Measurements from ENCODE around the gene MTG2. TPM values are rescaled to one million over a fixed set of nuclear protein-coding genes. Genes with fewer than 3 reads are reported as not detected.

Gene MTG2
- total RNA-seq, 1 experiment from 2014 or later, result 56.8 TPM

DNA sequence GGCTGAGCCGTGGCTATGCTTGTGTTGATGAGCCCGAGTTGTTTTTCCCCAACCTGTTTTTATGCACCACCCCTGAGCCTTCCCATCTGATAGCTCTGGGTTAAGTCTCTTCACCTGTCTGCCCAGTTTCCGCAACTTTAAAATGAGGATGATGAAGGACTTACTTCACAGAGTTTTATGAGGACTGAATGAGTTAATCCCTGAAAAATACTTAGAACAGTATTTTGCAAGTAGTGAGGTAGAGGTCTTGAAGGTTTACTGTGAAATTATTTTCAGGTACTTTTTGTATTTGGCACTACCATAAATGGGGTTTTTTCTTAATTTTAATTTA lies 3.2 kb downstream of the MTG2 start:
- TF ChIP-seq, protein P1, sequence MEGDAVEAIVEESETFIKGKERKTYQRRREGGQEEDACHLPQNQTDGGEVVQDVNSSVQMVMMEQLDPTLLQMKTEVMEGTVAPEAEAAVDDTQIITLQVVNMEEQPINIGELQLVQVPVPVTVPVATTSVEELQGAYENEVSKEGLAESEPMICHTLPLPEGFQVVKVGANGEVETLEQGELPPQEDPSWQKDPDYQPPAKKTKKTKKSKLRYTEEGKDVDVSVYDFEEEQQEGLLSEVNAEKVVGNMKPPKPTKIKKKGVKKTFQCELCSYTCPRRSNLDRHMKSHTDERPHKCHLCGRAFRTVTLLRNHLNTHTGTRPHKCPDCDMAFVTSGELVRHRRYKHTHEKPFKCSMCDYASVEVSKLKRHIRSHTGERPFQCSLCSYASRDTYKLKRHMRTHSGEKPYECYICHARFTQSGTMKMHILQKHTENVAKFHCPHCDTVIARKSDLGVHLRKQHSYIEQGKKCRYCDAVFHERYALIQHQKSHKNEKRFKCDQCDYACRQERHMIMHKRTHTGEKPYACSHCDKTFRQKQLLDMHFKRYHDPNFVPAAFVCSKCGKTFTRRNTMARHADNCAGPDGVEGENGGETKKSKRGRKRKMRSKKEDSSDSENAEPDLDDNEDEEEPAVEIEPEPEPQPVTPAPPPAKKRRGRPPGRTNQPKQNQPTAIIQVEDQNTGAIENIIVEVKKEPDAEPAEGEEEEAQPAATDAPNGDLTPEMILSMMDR (IDR thresholded peaks at IDR 0.05), result no peak
- TF ChIP-seq TCF7L2 (IDR thresholded peaks at IDR 0.05; ENCODE audit: low read depth, low read length) (no peak), SIN3A (IDR thresholded peaks at IDR 0.05; ENCODE audit: borderline replicate concordance, insufficient read depth, low read depth, low read length) (no peak), POLR2AphosphoS5 (IDR thresholded peaks at IDR 0.05; ENCODE audit: low read depth, low read length) (no peak)
- TF ChIP-seq, protein P2, sequence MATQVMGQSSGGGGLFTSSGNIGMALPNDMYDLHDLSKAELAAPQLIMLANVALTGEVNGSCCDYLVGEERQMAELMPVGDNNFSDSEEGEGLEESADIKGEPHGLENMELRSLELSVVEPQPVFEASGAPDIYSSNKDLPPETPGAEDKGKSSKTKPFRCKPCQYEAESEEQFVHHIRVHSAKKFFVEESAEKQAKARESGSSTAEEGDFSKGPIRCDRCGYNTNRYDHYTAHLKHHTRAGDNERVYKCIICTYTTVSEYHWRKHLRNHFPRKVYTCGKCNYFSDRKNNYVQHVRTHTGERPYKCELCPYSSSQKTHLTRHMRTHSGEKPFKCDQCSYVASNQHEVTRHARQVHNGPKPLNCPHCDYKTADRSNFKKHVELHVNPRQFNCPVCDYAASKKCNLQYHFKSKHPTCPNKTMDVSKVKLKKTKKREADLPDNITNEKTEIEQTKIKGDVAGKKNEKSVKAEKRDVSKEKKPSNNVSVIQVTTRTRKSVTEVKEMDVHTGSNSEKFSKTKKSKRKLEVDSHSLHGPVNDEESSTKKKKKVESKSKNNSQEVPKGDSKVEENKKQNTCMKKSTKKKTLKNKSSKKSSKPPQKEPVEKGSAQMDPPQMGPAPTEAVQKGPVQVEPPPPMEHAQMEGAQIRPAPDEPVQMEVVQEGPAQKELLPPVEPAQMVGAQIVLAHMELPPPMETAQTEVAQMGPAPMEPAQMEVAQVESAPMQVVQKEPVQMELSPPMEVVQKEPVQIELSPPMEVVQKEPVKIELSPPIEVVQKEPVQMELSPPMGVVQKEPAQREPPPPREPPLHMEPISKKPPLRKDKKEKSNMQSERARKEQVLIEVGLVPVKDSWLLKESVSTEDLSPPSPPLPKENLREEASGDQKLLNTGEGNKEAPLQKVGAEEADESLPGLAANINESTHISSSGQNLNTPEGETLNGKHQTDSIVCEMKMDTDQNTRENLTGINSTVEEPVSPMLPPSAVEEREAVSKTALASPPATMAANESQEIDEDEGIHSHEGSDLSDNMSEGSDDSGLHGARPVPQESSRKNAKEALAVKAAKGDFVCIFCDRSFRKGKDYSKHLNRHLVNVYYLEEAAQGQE (IDR thresholded peaks at IDR 0.05; ENCODE audit: insufficient read depth in 1 of 2, low read depth in 2 of 2, low read length in 1 of 2), result no peak
- CTCF ChIA-PET, result no interaction called here
- Histone ChIP-seq H3K27me3 (ENCODE audit: control insufficient read depth, insufficient read depth, low read length) (no peaks in the 10 kb centered on the region), H3K4me1 (ENCODE audit: control insufficient read depth, insufficient read depth, low read length) (peaks cover 15% of the 10 kb centered on the region; the same call in 1 of the 2 replicates), H3K36me3 (ENCODE audit: control insufficient read depth, insufficient read depth, low read length) (peaks cover 8% of the 10 kb centered on the region; the same call in 1 of the 2 replicates), H3K9me3 (ENCODE audit: control insufficient read depth, insufficient read depth, low read depth, low read length) (no peaks in the 10 kb centered on the region), H3K27ac (ENCODE audit: low read length) (no peak overlapping the region), H3K4me3 (ENCODE audit: low read depth in 2 of 2, low read length in 2 of 2) (no peak overlapping the region)
- BruUV-seq (replicated peaks), result no TSS peak
- intact Hi-C loops (cut with micrococcal nuclease; ENCODE audit: unreplicated experiment), result no loop called here
- POLR2A ChIA-PET, result no interaction called here
- ATAC-seq (no peak), DNase-seq (ENCODE audit: low read depth, low spot score) (no peak)
- in situ Hi-C loops (cut with HindIII; ENCODE audit: low pct_unique_long_range_greater_than_20kb, low sequenced_read_pairs), result no loop called here

DNA sequence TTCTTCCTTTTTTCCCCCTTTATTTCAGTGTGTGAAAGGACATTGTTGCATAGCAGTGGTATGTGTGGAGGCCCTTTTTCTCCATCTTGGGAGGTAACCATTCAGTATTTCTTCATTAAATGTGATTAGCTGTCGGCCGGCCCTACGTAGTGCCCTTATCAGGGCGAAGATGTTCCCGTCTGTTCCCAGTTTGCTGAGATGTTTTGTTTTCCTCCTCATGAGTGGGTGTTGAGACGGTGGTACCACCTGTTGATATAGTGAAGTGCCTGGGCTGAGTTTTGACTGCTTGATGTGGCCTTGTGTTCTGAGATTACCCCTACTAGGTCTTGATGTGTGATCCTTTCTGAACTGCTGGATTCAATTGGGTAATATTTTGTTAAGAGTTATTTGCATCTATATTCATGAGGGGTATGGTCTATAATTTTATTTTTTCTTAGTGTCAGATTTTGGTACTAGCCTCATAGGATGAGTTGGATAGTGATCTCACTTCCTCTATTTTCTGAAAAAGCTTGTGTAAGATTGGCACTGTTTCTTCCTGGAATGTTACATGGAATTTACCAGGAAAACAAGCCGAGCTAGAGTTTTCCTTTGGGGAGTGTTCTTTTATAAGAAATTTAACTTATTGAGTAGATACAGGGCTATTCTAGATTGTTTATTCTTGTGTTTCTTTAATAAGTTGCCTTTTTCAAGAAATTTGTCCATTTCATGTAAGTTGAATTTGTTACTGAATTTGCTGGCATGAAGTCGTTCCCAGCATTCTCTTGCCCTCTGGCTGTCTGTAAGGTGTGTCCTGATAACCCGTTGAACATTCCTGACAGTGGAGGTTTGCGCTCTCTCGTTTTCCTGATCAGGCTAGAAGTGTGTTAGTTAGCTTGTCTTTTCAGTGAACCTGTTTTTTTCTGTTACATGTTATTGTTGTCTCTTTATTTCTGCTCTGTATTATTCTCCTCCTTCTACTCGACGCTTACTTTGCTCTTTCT lies 4.3 kb downstream of the MTG2 start:
- no peak for ATAC-seq
- Histone ChIP-seq H3K27ac (ENCODE audit: low read length) (no peak overlapping the region), H3K27me3 (ENCODE audit: control insufficient read depth, insufficient read depth, low read length) (no peaks in the 10 kb centered on the region), H3K9me3 (ENCODE audit: control insufficient read depth, insufficient read depth, low read depth, low read length) (no peaks in the 10 kb centered on the region), H3K4me1 (ENCODE audit: control insufficient read depth, insufficient read depth, low read length) (peaks cover 8% of the 10 kb centered on the region; the same call in 1 of the 2 replicates), H3K36me3 (ENCODE audit: control insufficient read depth, insufficient read depth, low read length) (peaks cover 7% of the 10 kb centered on the region; the same call in 1 of the 2 replicates), H3K4me3 (ENCODE audit: low read depth in 2 of 2, low read length in 2 of 2) (no peak overlapping the region)
- intact Hi-C loops (cut with micrococcal nuclease; ENCODE audit: unreplicated experiment) (no loop called here), in situ Hi-C loops (cut with HindIII; ENCODE audit: low pct_unique_long_range_greater_than_20kb, low sequenced_read_pairs) (no loop called here)
- POLR2A ChIA-PET, result interaction anchor here (0.6 kb wide), 1 partner anchor 12 kb away, joined by 3 read pairs; no protein-coding TSS in a partner anchor
- DNase-seq (ENCODE audit: low read depth, low spot score), result no peak
- TF ChIP-seq SIN3A (IDR thresholded peaks at IDR 0.05; ENCODE audit: borderline replicate concordance, insufficient read depth, low read depth, low read length), result no peak
- TF ChIP-seq, protein P2 (IDR thresholded peaks at IDR 0.05; ENCODE audit: insufficient read depth in 1 of 2, low read depth in 2 of 2, low read length in 1 of 2), result no peak
- no peak for TF ChIP-seq TCF7L2 (IDR thresholded peaks at IDR 0.05; ENCODE audit: low read depth, low read length)
- TF ChIP-seq, protein P1 (IDR thresholded peaks at IDR 0.05), result no peak
- no peak for TF ChIP-seq POLR2AphosphoS5 (IDR thresholded peaks at IDR 0.05; ENCODE audit: low read depth, low read length)
- BruUV-seq (replicated peaks), result no TSS peak
- CTCF ChIA-PET, result no interaction called here
